Femur (tissue), 1 donor: ENCODE measurements around the gene ZNF532.
"Not testable (repeated sequence)": the region's sequence is repeated elsewhere in the genome, so short reads cannot be mapped to it uniquely, and the experiment has no call there.

Experiments
- DNase-seq: peaks from one replicate; pipeline ENCODE4 v3.0.0-alpha.2; 2017

Gene ZNF532

GRCh38 chr18:59011786-59012185, 147.1 kb downstream of the ZNF532 start:
- DNase-seq = no peak

- no peak for DNase-seq
These were observed 148.4 kb downstream of the ZNF532 start for GRCh38 chr18:59012815-59013705.

GRCh38 chr18:59013744-59014143, 149.1 kb downstream of the ZNF532 start:
- DNase-seq = no peak

GRCh38 chr18:59015531-59016152, 151.0 kb downstream of the ZNF532 start:
- no peak for DNase-seq

- no peak for DNase-seq
These were observed 156.8 kb downstream of the ZNF532 start for GRCh38 chr18:59021500-59021899.

- peak; percentile 82 for DNase-seq
These were observed 157.7 kb downstream of the ZNF532 start for GRCh38 chr18:59022167-59022945.

DNA sequence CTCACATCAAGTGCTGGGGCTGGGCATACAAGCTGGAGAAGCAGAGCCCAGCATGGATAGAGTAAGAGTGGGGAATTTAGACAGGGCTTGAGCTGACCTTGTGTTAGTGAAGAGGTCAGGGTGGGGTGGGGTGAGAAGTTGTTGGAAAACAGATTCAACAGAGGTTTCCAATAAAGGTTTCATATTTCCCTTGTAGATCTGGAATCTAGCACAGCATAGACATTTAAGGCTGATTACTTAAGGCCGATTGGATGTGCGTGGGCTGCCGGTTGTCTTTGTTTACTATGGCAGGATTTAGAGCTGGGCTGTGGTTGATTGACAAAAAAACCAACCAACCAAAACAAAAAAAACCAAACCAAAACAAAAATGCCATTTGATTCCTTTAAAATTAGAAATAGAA, 160.2 kb downstream of the ZNF532 start:
- DNase-seq = no peak

GRCh38 chr18:59025532-59025931, 160.9 kb downstream of the ZNF532 start:
- not testable (repeated sequence) for DNase-seq

GRCh38 chr18:59026364-59026763, 161.7 kb downstream of the ZNF532 start:
- DNase-seq = no peak

- DNase-seq = no peak
These were observed 162.2 kb downstream of the ZNF532 start for GRCh38 chr18:59026831-59027410.

- no peak for DNase-seq
These were observed 165.2 kb downstream of the ZNF532 start for GRCh38 chr18:59029663-59030429.

GRCh38 chr18:59032308-59032707, 167.6 kb downstream of the ZNF532 start:
- no peak for DNase-seq

GRCh38 chr18:59033359-59033758, 168.7 kb downstream of the ZNF532 start:
- no peak for DNase-seq

DNA sequence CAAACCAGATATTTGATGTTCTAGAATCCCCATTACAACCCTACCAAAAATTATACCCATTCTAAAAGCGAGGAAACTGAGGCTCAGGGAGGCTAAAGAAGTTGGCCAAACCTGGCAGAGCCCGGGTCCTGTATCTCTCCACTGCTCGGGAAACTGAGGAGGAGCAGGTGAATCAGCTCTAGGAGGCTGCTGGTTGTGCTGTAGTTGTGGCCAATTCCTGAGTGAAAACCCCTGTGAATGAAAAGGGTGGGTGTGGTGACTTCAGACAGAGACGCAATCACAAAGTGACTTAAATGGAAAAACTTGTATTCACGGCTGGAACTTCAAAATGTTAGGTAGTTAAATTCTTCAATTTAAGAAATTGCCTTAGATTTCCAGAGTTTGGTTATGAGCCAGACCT, 169.3 kb downstream of the ZNF532 start:
- DNase-seq = no peak

DNA sequence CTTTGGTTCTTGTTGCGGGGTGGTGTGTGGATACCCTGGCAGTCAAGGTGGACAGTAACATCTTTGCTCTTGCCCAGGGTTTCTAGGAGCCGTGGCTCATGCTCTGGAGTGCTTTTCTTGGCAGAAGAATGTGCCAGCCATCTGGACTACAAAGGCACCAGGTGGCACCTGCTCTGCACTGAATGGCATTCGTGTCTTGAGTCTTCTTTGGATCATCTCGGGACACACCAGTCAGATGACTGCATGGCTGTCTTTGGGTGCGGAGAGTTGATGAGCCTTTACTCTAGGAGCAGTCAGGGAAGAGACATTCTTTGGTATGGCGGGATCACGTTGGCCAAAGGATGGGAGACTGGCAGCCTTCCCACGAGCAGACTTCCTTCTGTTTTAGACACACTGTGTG, 170.9 kb downstream of the ZNF532 start:
- no peak for DNase-seq
